Caco-2 (cell line): ENCODE measurements around the gene ALDH1A3. TPM values are rescaled to one million over a fixed set of nuclear protein-coding genes. Genes with fewer than 3 reads are reported as not detected.

ENCODE experiments used
- BruUV-seq: library from RNA; stranded (reverse); fragments of 400-500 nt; replicated peaks from 2 replicates; lab custom pipeline; 2021; lab: Mats Ljungman, UMichigan
- CTCF ChIA-PET: fragments of 300-600 bp; sonication (Branson Sonifier 250); formaldehyde crosslinking; loops from one replicate; lab custom pipeline; 2022; ENCODE audit warnings: antibody characterized with exemption; lab: Charles Lee
- POLR2A ChIA-PET: fragments of 300-600 bp; sonication (Branson Sonifier 250); formaldehyde crosslinking; loops from one replicate; lab custom pipeline; 2022; ENCODE audit warnings: antibody characterized with exemption; lab: Charles Lee
- DNase-seq, 2 experiments: peaks; one replicate each; pipeline versions ENCODE4 v3.0.0 to v3.0.0-alpha.2; 2020 to 2022
- H3K27me3 ChIP-seq: replicated peaks from 2 replicates; pipeline ENCODE4 v1.6.0; 2011; ENCODE audit warnings: low read length; ENCODE audit not compliant: control insufficient read depth, insufficient read depth
- H3K36me3 ChIP-seq: 2 replicates; pipeline ENCODE4 v1.5.1; 2011; ENCODE audit warnings: low read length; ENCODE audit not compliant: control insufficient read depth, insufficient read depth
- H3K4me1 ChIP-seq: fragments of 250-450 bp; sonication (Bioruptor Pico); 2 replicates; pipeline ENCODE4 v1.5.1; 2020; ENCODE audit warnings: mild to moderate bottlenecking
- H3K4me3 ChIP-seq: 2 replicates; pipeline ENCODE4 v1.5.1; 2011; ENCODE audit warnings: low read depth, mild to moderate bottlenecking, control low read depth, low read length
- H3K9me3 ChIP-seq: fragments of 250-450 bp; sonication (Bioruptor Pico); 2 replicates; pipeline ENCODE4 v1.5.1; 2020; ENCODE audit warnings: mild to moderate bottlenecking, moderate library complexity
- H3K27ac Mint-ChIP-seq: one replicate; pipeline ENCODE4 v1.8.0; 2022; ENCODE audit warnings: mixed read lengths; ENCODE audit not compliant: unreplicated experiment
- H3K27me3 Mint-ChIP-seq: one replicate; pipeline ENCODE4 v1.8.0; 2022; ENCODE audit warnings: mixed read lengths; ENCODE audit not compliant: insufficient read depth, unreplicated experiment
- H3K36me3 Mint-ChIP-seq: one replicate; pipeline ENCODE4 v1.8.0; 2022; ENCODE audit warnings: mild to moderate bottlenecking, mixed read lengths; ENCODE audit not compliant: insufficient read depth, unreplicated experiment
- H3K4me1 Mint-ChIP-seq: one replicate; pipeline ENCODE4 v1.8.0; 2022; ENCODE audit warnings: low read depth, mixed read lengths; ENCODE audit not compliant: unreplicated experiment
- H3K4me3 Mint-ChIP-seq: one replicate; pipeline ENCODE4 v1.8.0; 2022; ENCODE audit warnings: mild to moderate bottlenecking, moderate library complexity, mixed read lengths; ENCODE audit not compliant: unreplicated experiment
- H3K9me3 Mint-ChIP-seq: one replicate; pipeline ENCODE4 v1.8.0; 2022; ENCODE audit warnings: mixed read lengths; ENCODE audit not compliant: unreplicated experiment
- intact Hi-C: fragments of 100-400 bp; cut with micrococcal nuclease; formaldehyde crosslinking; loops from one replicate; pipeline ENCODE4 v1.10.0; 2022; ENCODE audit not compliant: unreplicated experiment
- total RNA-seq: library from RNA; stranded (reverse); gene quantifications from 2 replicates; pipeline ENCODE4 v1.2.3, GENCODE V29; 2022
- TF ChIP-seq, protein P1 (sequence below), 2 experiments: fragments of 200-600 bp in 1 of 2; IDR thresholded peaks; 1 replicate in 1 of 2; 2 replicates in 1 of 2; pipeline versions ENCODE4 v1.5.1 to v1.8.0; 2011 to 2022; ENCODE audit warnings: antibody characterized with exemption in 1 of 2, control low read depth in 1 of 2, inconsistent platforms in 1 of 2, low read depth in 1 of 2, low read length in 1 of 2, mild to moderate bottlenecking in 1 of 2, moderate library complexity in 1 of 2; ENCODE audit not compliant: insufficient read depth in 1 of 2, severe bottlenecking in 1 of 2, unreplicated experiment in 1 of 2

The ALDH1A3 gene
- total RNA-seq, 1 experiment from 2014 or later = 6.6 TPM

DNA sequence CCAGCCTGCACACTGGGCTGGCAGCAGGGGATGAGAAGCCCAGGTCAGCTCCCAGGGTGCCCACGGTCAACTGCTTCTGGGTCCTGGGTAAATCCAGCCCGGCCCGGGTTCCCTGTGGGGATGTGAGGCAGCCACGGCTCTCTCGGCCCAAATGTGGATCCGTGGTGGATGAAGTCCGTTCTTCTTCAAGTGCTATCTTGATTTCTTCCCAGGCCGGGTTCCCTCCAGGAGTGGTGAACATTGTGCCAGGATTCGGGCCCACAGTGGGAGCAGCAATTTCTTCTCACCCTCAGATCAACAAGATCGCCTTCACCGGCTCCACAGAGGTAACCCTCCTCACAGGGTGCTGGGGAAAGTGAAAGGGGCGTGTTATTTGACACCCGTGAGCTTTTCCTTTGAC is 16.1 kb downstream of the ALDH1A3 start:
- Mint-ChIP-seq H3K27ac (no peak overlapping the region), H3K4me3 (no peak overlapping the region), H3K27me3 (no peaks in the 10 kb centered on the region), H3K36me3 (no peaks in the 10 kb centered on the region), H3K4me1 (peaks cover 5% of the 10 kb centered on the region), H3K9me3 (no peaks in the 10 kb centered on the region)
- POLR2A ChIA-PET = no interaction called here
- Histone ChIP-seq H3K4me1 (peaks cover 25% of the 10 kb centered on the region), H3K9me3 (no peaks in the 10 kb centered on the region), H3K27me3 (no peaks in the 10 kb centered on the region), H3K36me3 (no peaks in the 10 kb centered on the region), H3K4me3 (no peak overlapping the region)
- CTCF ChIA-PET = interaction anchor here (1.2 kb wide), 1 partner anchor 23 kb away, joined by 3 read pairs; no protein-coding TSS in a partner anchor
- intact Hi-C loops = no loop called here
- no peak for DNase-seq
- no TSS peak for BruUV-seq
- TF ChIP-seq, protein P1, sequence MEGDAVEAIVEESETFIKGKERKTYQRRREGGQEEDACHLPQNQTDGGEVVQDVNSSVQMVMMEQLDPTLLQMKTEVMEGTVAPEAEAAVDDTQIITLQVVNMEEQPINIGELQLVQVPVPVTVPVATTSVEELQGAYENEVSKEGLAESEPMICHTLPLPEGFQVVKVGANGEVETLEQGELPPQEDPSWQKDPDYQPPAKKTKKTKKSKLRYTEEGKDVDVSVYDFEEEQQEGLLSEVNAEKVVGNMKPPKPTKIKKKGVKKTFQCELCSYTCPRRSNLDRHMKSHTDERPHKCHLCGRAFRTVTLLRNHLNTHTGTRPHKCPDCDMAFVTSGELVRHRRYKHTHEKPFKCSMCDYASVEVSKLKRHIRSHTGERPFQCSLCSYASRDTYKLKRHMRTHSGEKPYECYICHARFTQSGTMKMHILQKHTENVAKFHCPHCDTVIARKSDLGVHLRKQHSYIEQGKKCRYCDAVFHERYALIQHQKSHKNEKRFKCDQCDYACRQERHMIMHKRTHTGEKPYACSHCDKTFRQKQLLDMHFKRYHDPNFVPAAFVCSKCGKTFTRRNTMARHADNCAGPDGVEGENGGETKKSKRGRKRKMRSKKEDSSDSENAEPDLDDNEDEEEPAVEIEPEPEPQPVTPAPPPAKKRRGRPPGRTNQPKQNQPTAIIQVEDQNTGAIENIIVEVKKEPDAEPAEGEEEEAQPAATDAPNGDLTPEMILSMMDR (IDR thresholded peaks at IDR 0.05; ENCODE audit: insufficient read depth in 1 of 2, low read depth in 1 of 2, low read length in 1 of 2, severe bottlenecking in 1 of 2, unreplicated experiment in 1 of 2) = no peak

DNA sequence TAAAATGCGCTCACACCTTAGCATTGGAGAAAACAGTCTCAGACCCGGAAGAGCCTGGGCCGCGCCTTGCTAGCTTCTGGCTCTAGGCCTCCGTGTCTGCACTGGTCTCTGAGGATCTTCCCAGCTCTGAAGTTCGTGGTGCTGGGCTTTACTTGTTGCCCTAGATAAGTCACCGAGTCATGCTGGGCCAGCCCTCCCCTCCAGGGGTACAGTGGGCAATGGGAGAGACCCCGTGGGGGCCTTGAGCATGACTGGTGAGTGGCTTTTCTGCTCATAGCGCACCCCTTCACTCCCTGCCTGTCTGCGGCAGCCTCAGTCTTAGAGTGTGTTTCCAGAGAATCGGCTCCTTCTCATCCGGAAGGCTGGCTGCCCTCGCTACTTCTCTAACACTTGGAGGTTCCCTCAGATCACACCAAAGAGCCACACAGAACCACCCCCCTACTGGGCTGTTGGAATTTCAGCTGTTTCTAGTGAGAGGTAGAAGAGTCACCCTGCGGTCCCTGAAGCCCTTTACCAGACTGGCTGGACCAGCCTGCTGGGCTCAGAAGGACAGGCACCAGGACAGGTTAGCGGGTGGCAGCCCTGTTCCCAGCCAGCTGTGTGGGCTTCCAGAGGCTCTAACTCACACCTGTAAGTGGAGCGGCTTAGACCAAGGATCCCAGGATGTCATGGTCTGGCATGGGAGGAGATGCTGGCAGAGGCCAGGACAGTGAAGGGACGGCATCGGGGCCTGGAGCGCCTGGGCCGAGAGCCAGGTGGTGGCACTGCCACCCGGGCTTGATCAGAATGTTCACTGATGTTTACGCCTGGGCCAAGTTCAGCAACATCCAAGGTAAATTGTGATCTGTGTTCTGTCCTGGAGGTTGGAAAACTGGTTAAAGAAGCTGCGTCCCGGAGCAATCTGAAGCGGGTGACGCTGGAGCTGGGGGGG is 17.9 kb downstream of the ALDH1A3 start:
- Histone ChIP-seq H3K27me3 (no peaks in the 10 kb centered on the region), H3K9me3 (no peaks in the 10 kb centered on the region), H3K4me1 (peaks cover 25% of the 10 kb centered on the region), H3K36me3 (no peaks in the 10 kb centered on the region), H3K4me3 (no peak overlapping the region)
- H3K27me3 Mint-ChIP-seq = no peaks in the 10 kb centered on the region
- H3K9me3 Mint-ChIP-seq = no peaks in the 10 kb centered on the region
- no peak for DNase-seq
- H3K4me3 Mint-ChIP-seq = no peak overlapping the region
- peaks cover 5% of the 10 kb centered on the region for H3K4me1 Mint-ChIP-seq
- ChIA-PET CTCF (no interaction called here), POLR2A (no interaction called here)
- BruUV-seq = no TSS peak
- no peaks in the 10 kb centered on the region for H3K36me3 Mint-ChIP-seq
- H3K27ac Mint-ChIP-seq = no peak overlapping the region
- TF ChIP-seq, protein P1 (IDR thresholded peaks at IDR 0.05; ENCODE audit: insufficient read depth in 1 of 2, low read depth in 1 of 2, low read length in 1 of 2, severe bottlenecking in 1 of 2, unreplicated experiment in 1 of 2) = no peak
- intact Hi-C loops = no loop called here

DNA sequence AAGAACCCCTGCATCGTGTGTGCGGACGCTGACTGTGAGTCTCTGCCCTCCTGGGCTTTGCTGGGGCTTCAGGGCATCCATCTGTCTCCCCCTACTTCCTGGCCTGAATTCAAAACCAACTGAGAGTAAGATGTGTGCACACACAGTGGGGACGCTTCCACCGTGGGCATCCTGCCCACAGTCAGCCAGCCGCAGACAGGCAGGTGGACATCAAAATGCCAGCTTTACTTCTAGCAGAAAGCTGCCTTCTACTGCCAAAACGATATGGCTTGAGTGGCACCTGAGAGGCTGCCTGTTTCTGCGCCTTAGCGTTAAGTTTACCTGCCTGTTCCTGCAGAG is 18.5 kb downstream of the ALDH1A3 start:
- Mint-ChIP-seq H3K4me3 (no peak overlapping the region), H3K27ac (no peak overlapping the region), H3K9me3 (no peaks in the 10 kb centered on the region), H3K27me3 (no peaks in the 10 kb centered on the region), H3K36me3 (no peaks in the 10 kb centered on the region), H3K4me1 (peaks cover 5% of the 10 kb centered on the region)
- Histone ChIP-seq H3K4me1 (peaks cover 25% of the 10 kb centered on the region), H3K4me3 (no peak overlapping the region), H3K9me3 (no peaks in the 10 kb centered on the region), H3K36me3 (no peaks in the 10 kb centered on the region), H3K27me3 (no peaks in the 10 kb centered on the region)
- BruUV-seq = no TSS peak
- TF ChIP-seq, protein P1 (IDR thresholded peaks at IDR 0.05; ENCODE audit: insufficient read depth in 1 of 2, low read depth in 1 of 2, low read length in 1 of 2, severe bottlenecking in 1 of 2, unreplicated experiment in 1 of 2) = no peak
- intact Hi-C loops = no loop called here
- ChIA-PET CTCF (no interaction called here), POLR2A (no interaction called here)
- no peak for DNase-seq
